SH-SY5Y (cell line): Measurements from ENCODE around the gene IGSF23.

Source experiments
- GATA2 ChIP-seq: IDR thresholded peaks from 2 replicates; pipeline ENCODE4 v1.6.1; 2011; ENCODE audit warnings: mild to moderate bottlenecking, low read depth, low read length
- GATA3 ChIP-seq: IDR thresholded peaks from 2 replicates; pipeline ENCODE4 v1.6.1; 2011; ENCODE audit warnings: low read depth, mild to moderate bottlenecking, low read length, moderate library complexity

- TF ChIP-seq GATA3, result no peak
- TF ChIP-seq GATA2, result no peak
These were observed 15.0 kb upstream of the IGSF23 start for GRCh38 chr19:44598355-44598754.
